Prostate gland (tissue), 2 donors: Measurements from ENCODE around the gene PAIP2B. TPM values are rescaled to one million over a fixed set of nuclear protein-coding genes. Genes with fewer than 3 reads are reported as not detected.

Experiments used
- DNase-seq: peaks from one replicate; pipeline ENCODE4 v3.0.0-alpha.2; 2019; ENCODE audit warnings: low spot score
- H3K27ac ChIP-seq, 2 donors: fragments of 200-600 bp; sonication (generic); 2 replicates each; pipeline ENCODE4 v1.5.1; 2017 to 2019
- H3K27me3 ChIP-seq: fragments of 200-600 bp; sonication (generic); replicated peaks from 2 replicates; pipeline ENCODE4 v1.5.1; 2019; ENCODE audit not compliant: insufficient read depth
- H3K36me3 ChIP-seq, 2 donors: fragments of 200-600 bp; sonication (generic); 1 replicate in 1 of 2; 2 replicates in 1 of 2; pipeline versions ENCODE4 v1.5.1 to v1.8.1; 2017 to 2019
- H3K4me1 ChIP-seq: fragments of 200-600 bp; sonication (generic); replicated peaks from 2 replicates; pipeline ENCODE4 v1.5.1; 2019
- H3K4me3 ChIP-seq, 2 donors: fragments of 200-600 bp; sonication (generic); 2 replicates each; pipeline ENCODE4 v1.5.1; 2017 to 2019
- H3K9me3 ChIP-seq: fragments of 200-600 bp; sonication (generic); 2 replicates; pipeline ENCODE4 v1.5.1; 2017
- POLR2A ChIP-seq: fragments of 450-650 bp; IDR thresholded peaks from one replicate; pipeline ENCODE4 v1.6.1; 2016; ENCODE audit warnings: antibody characterized with exemption, mild to moderate bottlenecking
- POLR2AphosphoS5 ChIP-seq: sonication (generic); formaldehyde crosslinking; IDR thresholded peaks from one replicate; pipeline ENCODE4 v1.6.1; 2017; ENCODE audit warnings: antibody characterized with exemption
- WGBS: methylation state at CpG from one replicate; pipeline ENCODE4 v1.1.5; 2018; 5-methylcytosine and 5-hydroxymethylcytosine counted together
- intact Hi-C: fragments of 100-400 bp; cut with DNase I; formaldehyde crosslinking; loops from one replicate; pipeline ENCODE4 v1.14.2; 2022
- total RNA-seq, 2 donors: library from RNA; depleted of rRNA; stranded (reverse); fragments of >200 nt; gene quantifications; one replicate each; pipeline ENCODE4 v1.1.0, GENCODE V29; 2016
- TF ChIP-seq, protein P1 (sequence below), 4 experiments: fragments of 200-600 bp in 2 of 4; fragments of 450-650 bp in 2 of 4; sonication (generic) in 2 of 4; IDR thresholded peaks; 1 replicate in 3 of 4; 2 replicates in 1 of 4; pipeline ENCODE4 v1.5.1; 2016 to 2019; ENCODE audit warnings: antibody characterized with exemption in 4 of 4, mild to moderate bottlenecking in 2 of 4, moderate library complexity in 2 of 4

Gene PAIP2B, protein sequence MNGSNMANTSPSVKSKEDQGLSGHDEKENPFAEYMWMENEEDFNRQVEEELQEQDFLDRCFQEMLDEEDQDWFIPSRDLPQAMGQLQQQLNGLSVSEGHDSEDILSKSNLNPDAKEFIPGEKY
- total RNA-seq, result 10 to 100 TPM in 1 of 2 donors, 1 to 10 TPM in 1; 5.9 to 12.8 TPM

DNA sequence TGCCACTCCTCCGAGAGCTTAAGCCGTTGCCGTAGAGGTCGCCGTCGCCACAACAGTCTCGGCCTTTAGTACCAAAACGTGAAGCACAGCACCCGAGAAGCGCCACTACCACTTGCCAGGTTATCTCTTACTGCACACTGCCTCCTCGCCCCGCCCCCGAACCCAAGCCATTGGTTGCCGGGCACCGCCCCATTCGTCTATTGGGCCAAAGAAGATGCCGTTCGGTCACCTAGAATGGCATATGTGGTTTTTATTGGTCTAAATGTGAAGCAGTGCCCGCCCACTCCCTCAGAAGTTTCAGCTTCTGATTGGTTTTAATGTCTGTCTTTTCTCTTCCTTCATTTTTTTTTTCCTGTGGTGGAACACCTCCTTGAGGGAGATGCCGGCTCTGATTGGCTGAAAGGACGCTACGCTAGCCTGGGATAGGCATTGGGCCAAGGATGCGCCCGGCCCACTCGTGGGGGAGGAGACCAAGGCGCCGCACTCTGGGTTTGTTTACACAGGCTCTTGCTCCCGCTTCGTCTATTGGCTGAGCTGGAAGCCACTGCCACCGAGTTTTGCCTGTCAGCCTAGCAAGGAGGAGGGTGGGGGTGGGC is at the start of gene PAIP2B:
PAIP2B (minus strand) TSS at position 139 of the 596 bp plus-strand sequence. CDS start 24,514 bp downstream, outside the sequence.
- Histone ChIP-seq H3K4me3 (peak within 1 kb of the TSS; percentile 72 to 83), H3K36me3 (no peaks in the 10 kb centered on the region), H3K4me1 (no peaks in the 10 kb centered on the region), H3K27me3 (no peaks in the 10 kb centered on the region), H3K27ac (peak within 1 kb of the TSS; percentile 75 to 85), H3K9me3 (no peaks in the 10 kb centered on the region)
- under 1% methylated on average over 30 of the region's 30 CpGs for WGBS
- TF ChIP-seq, protein P1, sequence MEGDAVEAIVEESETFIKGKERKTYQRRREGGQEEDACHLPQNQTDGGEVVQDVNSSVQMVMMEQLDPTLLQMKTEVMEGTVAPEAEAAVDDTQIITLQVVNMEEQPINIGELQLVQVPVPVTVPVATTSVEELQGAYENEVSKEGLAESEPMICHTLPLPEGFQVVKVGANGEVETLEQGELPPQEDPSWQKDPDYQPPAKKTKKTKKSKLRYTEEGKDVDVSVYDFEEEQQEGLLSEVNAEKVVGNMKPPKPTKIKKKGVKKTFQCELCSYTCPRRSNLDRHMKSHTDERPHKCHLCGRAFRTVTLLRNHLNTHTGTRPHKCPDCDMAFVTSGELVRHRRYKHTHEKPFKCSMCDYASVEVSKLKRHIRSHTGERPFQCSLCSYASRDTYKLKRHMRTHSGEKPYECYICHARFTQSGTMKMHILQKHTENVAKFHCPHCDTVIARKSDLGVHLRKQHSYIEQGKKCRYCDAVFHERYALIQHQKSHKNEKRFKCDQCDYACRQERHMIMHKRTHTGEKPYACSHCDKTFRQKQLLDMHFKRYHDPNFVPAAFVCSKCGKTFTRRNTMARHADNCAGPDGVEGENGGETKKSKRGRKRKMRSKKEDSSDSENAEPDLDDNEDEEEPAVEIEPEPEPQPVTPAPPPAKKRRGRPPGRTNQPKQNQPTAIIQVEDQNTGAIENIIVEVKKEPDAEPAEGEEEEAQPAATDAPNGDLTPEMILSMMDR (IDR thresholded peaks at IDR 0.05), result peak in 2 of 4 experiments; percentile 5 to 9
- TF ChIP-seq POLR2AphosphoS5 (peak; percentile 95), POLR2A (peak; percentile 87)
- intact Hi-C loops, result loop anchor here (10.0 kb wide), 1 partner anchor 108 kb away; the partner anchor contains the start of gene ZNF638
- peak; percentile 99 for DNase-seq

DNA sequence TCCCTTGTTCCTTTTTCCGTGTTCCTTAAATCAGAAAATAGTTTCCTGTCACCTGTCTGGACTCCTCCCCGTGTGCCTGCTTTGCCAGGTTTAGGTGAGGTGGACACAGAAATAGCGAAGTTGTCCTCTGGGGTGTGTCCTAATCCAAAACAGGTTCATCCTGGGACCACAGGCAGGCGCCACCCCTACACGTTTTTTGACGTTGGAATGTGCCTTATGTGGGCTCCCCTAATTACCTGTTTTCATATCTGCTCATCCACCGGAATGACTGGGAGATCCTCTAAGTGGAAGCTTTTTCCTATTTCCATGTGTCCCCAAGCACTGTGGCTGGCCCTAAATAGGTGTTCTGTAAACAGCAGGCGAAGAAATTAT is 49.0 kb upstream of the PAIP2B start:
- peaks cover 4% of the 10 kb centered on the region for H3K27me3 ChIP-seq
- H3K27ac ChIP-seq, result no peak overlapping the region
- DNase-seq, result no peak
- no peaks in the 10 kb centered on the region for H3K9me3 ChIP-seq
- WGBS, result 43% methylated on average over 8 of the region's 8 CpGs
- TF ChIP-seq POLR2AphosphoS5 (no peak), POLR2A (no peak)
- TF ChIP-seq, protein P1 (IDR thresholded peaks at IDR 0.05), result no peak
- H3K4me3 ChIP-seq, result peak overlapping the region in 1 of 2 donors; percentile 27
- H3K36me3 ChIP-seq, result no peaks in the 10 kb centered on the region
- intact Hi-C loops, result no loop called here
- H3K4me1 ChIP-seq, result no peaks in the 10 kb centered on the region

DNA sequence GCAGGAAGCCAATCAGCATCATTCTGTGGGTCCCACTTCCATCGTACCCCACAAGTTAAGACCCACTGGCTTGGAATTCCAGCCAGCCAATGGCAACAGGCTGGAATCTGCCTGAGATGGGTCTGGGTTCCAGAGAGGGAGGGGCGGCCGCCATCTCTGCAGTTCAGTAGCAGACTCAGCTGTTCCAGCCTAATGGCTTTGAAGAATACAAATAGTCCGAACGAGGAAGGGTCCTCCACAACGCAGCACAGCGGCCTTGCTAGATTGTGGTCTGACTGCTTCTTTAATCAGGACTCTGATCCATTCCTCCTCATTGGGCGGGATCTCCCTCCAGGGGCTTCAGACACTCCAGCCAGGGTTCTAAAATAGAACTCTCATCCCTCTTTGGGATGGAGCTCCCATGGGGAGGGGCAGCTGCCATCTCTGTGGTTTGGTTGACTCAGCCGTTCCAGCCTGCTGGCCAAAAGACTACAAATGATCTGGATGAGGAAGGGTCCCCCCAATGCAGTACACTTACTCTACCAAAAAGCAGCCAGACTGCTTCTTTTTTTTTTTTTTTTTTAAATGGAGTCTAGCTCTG is 42.7 kb upstream of the PAIP2B start:
- WGBS, result 90% methylated on average over 9 of the region's 9 CpGs
- Histone ChIP-seq H3K27me3 (no peaks in the 10 kb centered on the region), H3K36me3 (no peaks in the 10 kb centered on the region), H3K4me3 (no peak overlapping the region), H3K9me3 (no peaks in the 10 kb centered on the region), H3K4me1 (no peaks in the 10 kb centered on the region), H3K27ac (no peak overlapping the region)
- intact Hi-C loops, result no loop called here
- DNase-seq, result no peak
- TF ChIP-seq, protein P1 (IDR thresholded peaks at IDR 0.05), result no peak
- TF ChIP-seq POLR2A (no peak), POLR2AphosphoS5 (no peak)

DNA sequence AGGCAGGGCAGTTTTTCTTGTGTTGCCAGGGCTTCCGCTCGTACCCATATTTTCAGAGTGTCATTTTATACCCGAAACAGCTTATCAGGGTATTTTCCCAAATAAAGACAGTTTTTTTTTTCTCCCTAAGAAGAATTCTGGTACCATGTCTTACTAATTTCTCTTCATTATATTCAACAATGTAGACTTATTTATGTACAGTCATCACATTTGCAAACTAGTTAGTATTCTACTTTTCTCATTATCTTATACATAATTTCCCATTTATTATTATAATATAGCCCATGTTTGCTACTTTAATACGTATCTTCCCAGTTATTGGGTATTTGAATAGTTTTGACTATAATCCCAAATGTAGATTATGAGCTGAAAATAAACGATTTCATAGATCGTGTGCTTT is 36.5 kb upstream of the PAIP2B start:
- intact Hi-C loops, result no loop called here
- H3K9me3 ChIP-seq, result no peaks in the 10 kb centered on the region
- H3K4me3 ChIP-seq, result no peak overlapping the region
- no peak overlapping the region for H3K27ac ChIP-seq
- no peaks in the 10 kb centered on the region for H3K27me3 ChIP-seq
- 88% methylated on average over 6 of the region's 6 CpGs for WGBS
- no peak for TF ChIP-seq POLR2A
- TF ChIP-seq, protein P1 (IDR thresholded peaks at IDR 0.05), result no peak
- no peak for TF ChIP-seq POLR2AphosphoS5
- H3K4me1 ChIP-seq, result no peaks in the 10 kb centered on the region
- no peak for DNase-seq
- no peaks in the 10 kb centered on the region for H3K36me3 ChIP-seq
